Motor neuron (in vitro differentiated cells): ENCODE results near the gene ANGEL1. TPM values are rescaled to one million over a fixed set of nuclear protein-coding genes. Genes with fewer than 3 reads are reported as not detected.

Experiments used
- ATAC-seq, 8 experiments: fragments of 200-7000 bp; cut with Tn5 transposase; replicated peaks in 6 of 8; 2 replicates each; pipeline ENCODE4 v1.8.0; 2021; ENCODE audit warnings: mild to moderate bottlenecking in 8 of 8, moderate library complexity in 8 of 8
- H3K27ac ChIP-seq, 2 donors: fragments of 250-450 bp; sonication (Bioruptor Pico); 2 replicates each; pipeline ENCODE4 v1.9.0; 2021; ENCODE audit warnings: antibody characterized with exemption in 2 of 2, mild to moderate bottlenecking in 2 of 2, moderate library complexity in 1 of 2
- H3K4me1 ChIP-seq, 2 donors: fragments of 250-450 bp; sonication (Bioruptor Pico); replicated peaks in 1 of 2; 2 replicates each; pipeline ENCODE4 v1.6.1; 2021; ENCODE audit warnings: antibody characterized with exemption in 2 of 2, mild to moderate bottlenecking in 2 of 2, moderate library complexity in 1 of 2
- H3K4me3 ChIP-seq, 5 donors: fragments of 250-450 bp; sonication (Bioruptor Pico); 2 replicates each; pipeline ENCODE4 v1.9.0; 2021; ENCODE audit warnings: antibody characterized with exemption in 5 of 5, mild to moderate bottlenecking in 5 of 5, moderate library complexity in 4 of 5
- WGBS, 10 experiments: fragments of 450-650 bp; shearing (Covaris generic); methylation state at CpG; one replicate each; pipeline ENCODE4 v1.0.0; 2022; 5-methylcytosine and 5-hydroxymethylcytosine counted together
- in situ Hi-C, 9 experiments: fragments of 400-800 bp; cut with MboI; loops; one replicate each; pipeline ENCODE4 v1.15.0; 2021; ENCODE audit warnings: low sequenced_read_pairs in 9 of 9, low pct_unique_long_range_greater_than_20kb in 2 of 9; ENCODE audit not compliant: unreplicated experiment in 9 of 9
- total RNA-seq, 8 experiments: library from RNA; unstranded; fragments of 300-600 nt; gene quantifications; 2 replicates each; pipeline versions ENCODE4 v1.2.3 to v1.2.4, GENCODE V29; 2022

The ANGEL1 gene
- total RNA-seq, 8 experiments from 2014 or later, result 10.5 to 34.6 (median 13.3) TPM

DNA sequence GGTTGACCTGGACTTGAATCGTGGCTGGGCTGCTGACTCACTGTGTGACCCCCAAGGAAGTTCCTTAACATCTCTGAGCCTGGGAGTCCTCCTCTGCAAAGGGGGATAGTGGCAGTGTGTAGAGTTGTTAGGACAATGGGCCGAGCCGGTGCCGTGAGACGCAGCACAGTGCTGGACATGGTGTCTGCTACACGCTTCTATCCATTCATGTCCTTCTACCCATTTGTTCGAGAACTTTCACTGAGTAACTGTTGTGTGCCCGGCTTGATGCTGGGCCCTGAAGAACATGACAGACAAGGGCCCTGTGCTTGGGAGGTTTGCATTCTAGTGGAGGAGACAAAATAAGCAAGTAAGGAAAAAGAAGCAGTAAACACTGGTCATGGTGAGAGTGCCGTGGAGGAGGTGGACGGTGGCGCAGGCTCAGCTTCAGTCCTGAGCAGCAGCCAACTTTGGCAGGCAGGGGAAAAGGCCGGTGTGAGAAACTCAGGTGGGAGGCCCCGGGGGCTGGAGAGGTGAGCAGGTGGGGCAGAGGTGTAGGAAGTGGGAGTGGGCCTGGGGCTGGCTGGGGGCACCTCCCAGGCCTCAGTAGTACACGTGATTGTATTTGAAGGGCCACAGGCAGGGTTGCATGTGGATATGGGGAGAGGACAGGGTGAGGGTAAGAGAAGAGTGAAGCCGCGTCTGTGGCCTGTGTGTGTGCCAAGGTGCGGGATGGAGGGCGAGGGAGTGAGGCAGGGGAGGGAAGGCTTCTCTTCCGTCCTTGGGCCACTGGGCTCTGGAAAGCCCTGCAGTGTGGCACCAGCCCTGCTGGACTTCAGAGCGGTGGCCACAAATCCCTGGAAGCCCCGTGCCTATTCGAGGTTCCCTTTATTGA lies 37.6 kb downstream of the ANGEL1 start:
- no peak overlapping the region for H3K27ac ChIP-seq
- H3K4me1 ChIP-seq, result peaks cover 0 to 19% of the 10 kb centered on the region in 2 donors
- H3K4me3 ChIP-seq, result no peak overlapping the region
- in situ Hi-C loops, result no loop called here
- ATAC-seq, result no peak
- WGBS, 10 experiments, result 62 to 100% (median 91%) methylated on average over 2 to 14 of the region's 22 CpGs; no CpG with 5 or more reads in 4 of the 10 experiments

DNA sequence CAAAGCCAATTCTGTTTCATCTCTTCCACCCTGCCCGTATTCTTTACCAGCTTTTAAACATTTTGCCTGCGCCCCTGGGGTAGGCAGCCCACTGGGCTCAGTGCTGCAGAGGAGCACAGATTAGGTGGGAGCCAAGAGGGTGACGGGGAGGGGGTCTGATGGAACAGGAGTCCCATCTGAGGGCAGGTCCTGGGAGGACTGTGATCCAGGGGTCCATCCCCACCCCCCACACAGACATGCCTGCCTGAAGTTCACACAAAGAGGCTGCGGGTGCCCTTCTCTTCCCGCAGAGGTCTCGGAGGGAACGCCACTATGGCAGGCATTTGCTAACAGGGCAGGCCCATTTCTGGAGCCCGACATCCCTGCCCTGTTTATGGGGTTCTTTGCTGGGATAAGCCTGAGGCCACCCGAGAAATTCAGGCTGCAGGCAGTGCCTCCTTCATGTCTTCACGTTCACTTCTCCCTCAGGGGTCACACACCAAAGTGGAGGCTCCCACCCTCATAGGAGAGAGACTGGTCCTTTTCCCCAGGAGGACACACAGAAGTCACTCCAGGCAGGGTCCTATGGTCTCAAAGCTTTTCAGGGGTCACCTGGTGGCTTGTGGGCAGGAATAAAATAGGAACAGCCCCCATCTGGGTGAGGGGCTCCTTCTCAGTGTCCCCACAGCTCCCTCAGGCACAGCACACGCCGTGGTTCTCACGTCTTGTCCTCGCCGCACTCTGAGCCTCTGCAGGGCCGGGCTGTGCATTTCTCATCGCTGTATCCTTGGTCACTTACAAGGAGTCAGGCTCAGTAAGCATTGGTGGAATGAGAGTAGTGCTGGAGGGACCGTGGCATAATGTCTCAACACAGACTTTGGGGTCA lies 38.5 kb downstream of the ANGEL1 start:
- ATAC-seq, result no peak
- WGBS, 10 experiments, result 40 to 100% (median 83%) methylated on average over 1 to 9 of the region's 18 CpGs; no CpG with 5 or more reads in 3 of the 10 experiments
- H3K4me1 ChIP-seq, result peaks cover 0 to 19% of the 10 kb centered on the region in 2 donors
- H3K4me3 ChIP-seq, result no peak overlapping the region
- H3K27ac ChIP-seq, result no peak overlapping the region
- in situ Hi-C loops, result no loop called here

DNA sequence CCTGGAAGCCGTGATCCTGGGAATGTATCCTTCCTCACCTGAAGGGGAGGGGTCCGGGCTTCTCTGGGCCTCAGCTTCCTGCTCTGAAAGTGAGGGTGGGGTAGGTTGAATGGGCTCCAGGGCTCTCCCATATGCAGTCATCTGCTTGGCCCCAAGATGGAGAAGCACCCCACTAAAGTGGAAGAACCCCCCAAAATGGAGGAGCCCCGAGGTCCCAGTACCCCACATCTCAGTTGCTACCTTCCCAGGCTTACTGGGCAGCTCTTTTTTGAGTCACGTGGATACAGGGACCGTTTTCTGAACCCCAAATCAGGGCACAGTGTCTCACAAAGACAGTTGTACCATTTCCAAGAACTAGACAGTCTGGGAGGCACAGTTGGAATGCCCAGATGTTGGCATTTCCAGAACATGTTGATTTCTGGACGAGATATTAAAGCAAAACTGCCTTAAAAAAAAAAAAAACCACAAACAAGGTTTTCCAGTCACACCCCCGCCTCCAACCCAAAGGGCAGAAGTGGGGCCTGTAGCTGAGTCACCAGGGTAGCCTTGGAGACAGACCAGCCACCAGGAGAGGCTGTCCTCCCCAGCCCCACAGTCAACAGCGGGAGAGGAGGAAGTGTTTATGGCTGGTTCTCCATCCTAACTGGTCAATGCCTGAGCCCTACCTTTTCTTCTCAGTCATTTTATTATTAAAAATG lies 39.3 kb downstream of the ANGEL1 start:
- in situ Hi-C loops, result no loop called here
- Histone ChIP-seq H3K4me3 (no peak overlapping the region), H3K4me1 (peaks cover under 1 to 23% of the 10 kb centered on the region in 2 donors), H3K27ac (peak overlapping the region in 1 of 2 donors; percentile 25)
- 0 to 100% (median 67%) methylated on average over 1 to 4 of the region's 8 CpGs; no CpG with 5 or more reads in 3 of the 10 experiments for WGBS, 10 experiments
- peak in 7 of 8 experiments; percentile 43 to 95 (median 58) for ATAC-seq

DNA sequence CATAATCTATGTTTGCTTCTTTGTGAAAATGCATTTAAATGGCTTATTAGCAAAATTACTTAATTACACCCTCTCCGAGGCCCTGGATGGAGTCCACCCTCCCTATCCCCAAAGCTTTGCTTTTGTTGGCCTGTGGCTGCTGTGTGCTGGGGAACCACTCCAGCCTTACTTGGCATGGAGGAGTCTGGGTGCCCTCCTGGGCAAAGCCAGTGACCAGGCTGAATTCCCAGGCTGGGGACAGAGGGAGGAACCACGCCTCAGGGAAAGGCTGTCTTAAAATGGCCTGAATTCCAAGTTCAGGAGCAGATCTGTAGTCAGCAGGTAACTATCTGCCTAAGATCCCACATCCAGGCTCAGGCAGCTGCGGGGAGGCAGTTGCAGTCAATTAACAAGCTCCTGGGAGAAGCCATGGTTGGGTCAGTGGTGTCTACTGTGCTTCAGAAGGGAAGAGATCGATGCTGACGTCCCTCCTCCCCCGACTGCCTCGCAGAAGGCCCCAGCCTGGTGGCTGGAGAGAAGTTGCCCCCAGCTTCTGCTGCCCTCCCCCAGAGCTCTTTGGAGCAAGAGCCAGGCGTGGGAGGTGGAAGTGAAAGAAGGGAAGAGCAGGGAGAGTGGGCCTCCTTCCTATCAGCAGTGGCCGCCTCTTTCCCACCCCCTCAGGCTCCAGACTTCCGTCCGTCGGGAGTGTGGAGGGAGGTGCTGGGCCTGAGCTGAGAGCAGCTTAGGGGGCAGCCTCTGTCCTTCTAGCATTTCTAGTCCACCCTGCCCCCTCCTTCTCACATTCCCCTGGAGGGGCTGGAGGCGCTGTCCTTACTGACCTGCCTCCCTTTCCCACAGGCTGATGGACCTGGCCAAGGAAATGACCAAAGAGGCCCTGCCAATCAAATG lies 40.1 kb downstream of the ANGEL1 start:
- H3K4me3 ChIP-seq, result no peak overlapping the region
- peak overlapping the region in 1 of 2 donors; percentile 69 for H3K27ac ChIP-seq
- 50 to 100% (median 84%) methylated on average over 1 to 9 of the region's 13 CpGs; no CpG with 5 or more reads in 3 of the 10 experiments for WGBS, 10 experiments
- peaks cover 8 to 31% of the 10 kb centered on the region in 2 donors for H3K4me1 ChIP-seq
- in situ Hi-C loops, result no loop called here
- peak in 6 of 8 experiments; percentile 7 to 46 (median 28) for ATAC-seq

DNA sequence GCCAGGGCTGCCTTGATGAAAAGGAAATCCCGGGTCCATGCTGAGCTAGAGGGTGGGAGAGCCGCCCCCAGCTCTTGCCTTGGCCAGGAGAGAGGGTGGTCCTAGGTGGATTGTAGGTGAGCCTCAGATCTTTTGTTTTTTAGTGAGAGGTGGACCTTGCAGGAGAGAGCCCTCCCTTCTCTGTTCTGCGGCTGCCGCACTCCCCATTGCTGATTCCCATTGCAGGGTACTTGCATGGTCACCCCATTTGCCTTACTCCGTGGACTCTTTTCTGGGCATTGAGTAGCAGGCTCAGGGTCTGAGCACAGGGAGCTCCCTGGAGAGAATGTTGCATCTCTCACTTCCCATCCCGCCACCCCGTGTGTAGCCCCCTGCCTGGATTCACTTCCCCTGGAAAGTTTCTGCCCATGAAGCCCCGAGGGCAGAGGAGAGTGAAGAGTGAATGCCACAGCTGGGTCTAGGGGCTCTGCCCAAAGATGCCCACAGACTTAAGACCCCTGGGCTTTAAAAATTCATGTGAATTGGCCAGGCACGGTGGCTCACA lies 41.2 kb downstream of the ANGEL1 start:
- H3K4me1 ChIP-seq, result peaks cover 13 to 32% of the 10 kb centered on the region in 2 donors
- in situ Hi-C loops, result no loop called here
- WGBS, 10 experiments, result 66 to 100% (median 93%) methylated on average over 1 to 4 of the region's 9 CpGs; no CpG with 5 or more reads in 5 of the 10 experiments
- no peak overlapping the region for H3K4me3 ChIP-seq
- ATAC-seq, result no peak
- no peak overlapping the region for H3K27ac ChIP-seq

DNA sequence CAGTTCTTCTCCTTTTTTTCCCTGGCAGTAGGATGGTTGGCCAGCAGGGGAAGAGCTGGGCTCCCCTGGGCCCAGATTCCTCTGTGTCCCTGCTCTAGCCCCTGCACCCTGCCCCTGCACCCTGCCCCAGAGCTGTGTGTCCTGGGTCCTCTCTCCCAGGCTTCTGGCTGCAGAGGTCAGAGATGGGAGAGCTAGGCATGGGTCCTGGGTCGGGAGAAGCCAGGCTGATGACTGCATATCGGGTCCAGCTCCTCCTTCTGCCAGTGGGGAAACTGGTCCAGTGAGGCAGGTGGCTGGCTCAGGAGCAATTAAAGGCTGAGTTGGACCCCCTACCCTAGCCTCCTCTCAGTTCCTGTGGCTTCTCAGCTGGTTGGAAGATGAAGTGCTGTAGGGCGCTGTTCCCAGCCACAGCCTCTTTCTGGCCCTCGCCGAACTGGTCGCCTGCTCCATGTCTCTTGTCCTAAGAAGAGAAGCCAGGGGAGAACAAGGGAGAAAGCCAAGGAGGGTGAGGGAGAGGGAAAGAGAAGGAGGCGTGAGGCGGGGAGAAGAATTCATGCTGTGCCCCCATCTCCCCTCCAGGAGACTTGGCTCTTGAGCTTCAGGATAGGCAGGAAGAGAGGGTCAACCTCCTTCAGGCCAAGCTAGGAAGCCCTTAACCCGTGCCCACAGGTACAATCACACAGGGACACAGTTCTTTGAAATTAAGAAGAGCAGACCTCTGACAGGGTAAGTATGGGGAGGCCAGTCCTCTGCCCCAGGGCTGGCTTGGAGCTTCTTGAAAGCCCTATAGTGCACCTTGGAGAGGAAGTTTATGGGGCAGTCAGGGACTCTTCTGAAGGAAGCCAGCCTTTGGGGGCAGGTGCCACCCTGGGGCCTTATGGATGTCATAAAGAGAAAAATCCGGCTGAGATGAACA lies 41.9 kb downstream of the ANGEL1 start:
- Histone ChIP-seq H3K4me1 (peaks cover 13 to 32% of the 10 kb centered on the region in 2 donors), H3K4me3 (no peak overlapping the region), H3K27ac (no peak overlapping the region)
- in situ Hi-C loops, result no loop called here
- no peak for ATAC-seq
- WGBS, 10 experiments, result 61 to 100% (median 88%) methylated on average over 1 to 5 of the region's 10 CpGs; no CpG with 5 or more reads in 4 of the 10 experiments

DNA sequence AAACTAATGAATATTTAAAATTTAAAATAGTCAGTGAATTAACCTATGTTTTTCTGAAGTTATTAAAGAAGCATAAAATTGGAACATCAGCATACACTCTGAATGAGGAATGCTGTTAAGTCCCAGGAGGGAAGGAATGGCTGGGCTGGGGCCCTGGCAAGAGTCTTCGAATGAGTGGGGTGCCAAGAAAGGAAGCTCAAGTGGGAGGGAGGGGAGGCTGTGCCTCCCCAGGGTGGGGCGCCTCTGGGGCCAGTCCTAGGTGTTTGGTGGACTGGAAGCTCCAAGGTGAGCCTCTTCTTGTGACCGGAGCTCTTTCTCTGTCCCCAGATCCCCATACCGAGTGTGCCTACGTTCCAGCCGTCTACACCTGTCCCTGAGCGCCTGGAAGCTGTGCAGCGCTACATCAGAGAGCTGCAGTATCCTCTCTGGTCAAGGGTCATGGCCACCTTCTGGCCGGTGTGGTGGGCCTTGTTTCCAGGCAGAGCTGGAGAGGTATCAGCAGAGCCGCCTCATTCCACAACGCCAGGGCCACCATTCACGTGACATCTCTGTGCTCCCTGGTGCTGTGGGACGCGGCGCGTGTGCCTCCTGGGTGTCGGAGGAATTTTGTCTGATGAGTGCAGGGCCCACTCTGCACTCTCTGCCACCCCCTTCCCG lies 42.9 kb downstream of the ANGEL1 start:
- in situ Hi-C loops, result no loop called here
- Histone ChIP-seq H3K4me3 (no peak overlapping the region), H3K4me1 (peaks cover 13 to 32% of the 10 kb centered on the region in 2 donors), H3K27ac (no peak overlapping the region)
- WGBS, 10 experiments, result 90 to 100% (median 100%) methylated on average over 1 to 10 of the region's 18 CpGs; no CpG with 5 or more reads in 4 of the 10 experiments
- ATAC-seq, result no peak

DNA sequence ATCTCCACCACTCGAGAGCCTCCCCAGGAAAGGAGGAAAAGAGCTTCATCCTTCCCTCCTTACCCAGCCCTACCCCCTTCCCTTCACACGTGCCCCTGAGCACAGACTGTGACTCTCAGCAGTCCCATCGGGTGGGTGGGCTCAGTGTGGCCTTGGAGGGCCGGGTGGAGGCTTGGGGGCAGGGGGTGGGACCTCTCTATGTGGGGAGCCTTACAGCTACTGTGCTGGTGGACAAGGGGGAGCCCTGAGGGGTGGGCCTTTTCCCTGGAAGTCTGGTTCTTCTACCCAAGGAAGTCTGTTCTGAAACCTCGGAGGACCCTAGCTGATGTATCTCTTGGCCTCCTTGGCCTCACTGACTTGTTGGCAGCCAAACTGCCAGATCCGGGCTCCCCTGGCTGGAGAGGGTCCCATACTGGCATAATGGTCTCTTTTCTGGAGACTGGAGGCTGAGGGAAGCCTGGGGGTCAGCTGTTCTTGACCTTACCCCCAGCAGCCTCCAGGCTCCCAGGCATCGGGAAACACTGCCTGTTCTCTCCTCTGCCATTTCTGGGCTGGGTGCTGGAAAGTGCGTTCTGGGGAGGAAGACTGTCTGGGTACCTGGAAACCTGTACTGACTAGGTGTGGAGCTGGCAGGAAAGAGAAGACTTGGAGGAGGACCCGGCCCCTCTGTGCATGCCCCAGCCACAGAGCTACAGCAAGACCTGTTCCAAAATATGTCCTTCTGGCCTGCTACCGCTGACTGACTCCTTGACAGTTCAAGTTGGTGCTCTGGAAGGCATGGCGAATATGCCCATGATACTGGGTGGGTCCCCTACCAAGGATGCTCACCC lies 43.8 kb downstream of the ANGEL1 start:
- in situ Hi-C loops, result no loop called here
- WGBS, 10 experiments, result 57 to 100% (median 80%) methylated on average over 1 to 5 of the region's 11 CpGs; no CpG with 5 or more reads in 3 of the 10 experiments
- no peak overlapping the region for H3K27ac ChIP-seq
- ATAC-seq, result peak in 1 of 8 experiments; percentile 38
- no peak overlapping the region for H3K4me3 ChIP-seq
- H3K4me1 ChIP-seq, result peaks cover 19 to 37% of the 10 kb centered on the region in 2 donors

DNA sequence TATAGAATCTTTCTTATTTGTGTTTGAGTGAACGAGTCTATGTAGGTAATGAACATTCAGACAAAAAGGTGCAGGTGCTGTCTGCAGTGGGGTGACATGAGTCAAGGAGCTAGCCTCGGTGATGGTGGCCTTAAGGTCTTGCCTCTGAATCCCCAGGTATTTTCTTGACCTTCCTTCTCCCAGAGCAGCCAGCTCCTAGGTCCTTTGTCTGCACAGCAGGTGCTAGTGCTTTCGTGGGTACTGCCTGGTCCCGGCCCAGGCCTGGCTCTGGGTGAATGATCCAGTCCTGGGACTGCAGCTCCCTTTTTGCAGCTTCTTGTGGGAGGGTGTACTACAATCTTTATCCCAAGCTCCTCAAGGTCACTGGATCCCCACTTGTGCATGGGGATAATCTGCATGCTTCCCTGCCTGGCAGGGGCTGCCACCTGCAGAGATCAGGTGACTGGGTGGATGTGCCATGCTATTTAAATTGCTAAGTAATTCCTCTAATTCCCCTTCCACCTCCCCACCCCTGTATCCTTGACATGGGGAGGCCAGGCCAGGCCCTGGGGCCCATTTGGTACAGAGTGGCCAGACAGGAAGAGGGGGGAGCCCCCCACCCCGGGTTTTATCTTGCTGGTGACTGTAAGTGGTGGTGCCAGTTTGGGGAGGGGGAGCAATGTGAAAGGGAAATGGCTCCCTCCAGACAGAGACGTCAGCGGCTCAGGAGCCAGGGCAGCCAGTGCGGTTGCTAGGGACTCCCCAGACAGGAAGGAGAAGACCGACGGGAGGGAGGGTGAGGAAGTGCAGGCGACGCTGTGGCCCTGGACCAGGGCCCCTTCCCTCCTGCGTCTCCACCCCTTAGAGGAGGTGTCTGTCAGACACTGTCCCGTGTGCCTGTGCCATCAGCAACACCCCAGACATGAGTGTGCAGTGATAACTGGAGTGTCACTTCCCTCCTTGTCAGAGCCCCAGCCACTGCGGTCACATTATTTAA lies 44.7 kb downstream of the ANGEL1 start:
- peak in 7 of 8 experiments; percentile 19 to 88 (median 86) for ATAC-seq
- WGBS, 10 experiments, result 0 to 100% (median 48%) methylated on average over 1 to 3 of the region's 15 CpGs; no CpG with 5 or more reads in 3 of the 10 experiments
- in situ Hi-C loops, result no loop called here
- no peak overlapping the region for H3K4me3 ChIP-seq
- H3K27ac ChIP-seq, result no peak overlapping the region
- H3K4me1 ChIP-seq, result peaks cover 28 to 37% of the 10 kb centered on the region in 2 donors
